ENCODE data around the gene ITGA1.
A peak's percentile ranks its signal among the peaks of the same experiment; 100 is the strongest.
"Not testable (repeated sequence)": the region's sequence is repeated elsewhere in the genome, so short reads cannot be mapped to it uniquely, and the experiment has no call there.

The ITGA1 gene

GRCh38 chr5:52906845-52907244, 119.1 kb downstream of the ITGA1 start:
- no peak for DNase-seq

DNA sequence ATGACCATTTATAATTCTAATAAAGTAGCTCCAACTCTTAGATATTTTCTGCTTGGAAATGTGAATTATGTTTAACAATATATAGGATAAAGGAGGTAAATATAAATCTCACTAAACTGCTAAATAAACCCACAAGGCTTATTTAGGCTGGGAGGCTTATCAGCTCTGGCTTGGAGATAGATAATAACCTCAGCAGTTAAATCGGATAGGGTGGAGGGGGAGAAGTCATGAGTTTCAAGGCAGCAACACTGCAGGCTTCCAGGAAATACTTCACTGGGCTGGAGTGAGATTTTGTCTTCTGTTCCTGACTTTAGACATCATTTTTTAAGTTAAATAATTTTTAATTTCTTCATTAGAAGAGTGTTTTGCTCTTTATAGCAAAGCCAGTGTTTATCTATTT, 121.5 kb downstream of the ITGA1 start:
- no peak for DNase-seq

DNA sequence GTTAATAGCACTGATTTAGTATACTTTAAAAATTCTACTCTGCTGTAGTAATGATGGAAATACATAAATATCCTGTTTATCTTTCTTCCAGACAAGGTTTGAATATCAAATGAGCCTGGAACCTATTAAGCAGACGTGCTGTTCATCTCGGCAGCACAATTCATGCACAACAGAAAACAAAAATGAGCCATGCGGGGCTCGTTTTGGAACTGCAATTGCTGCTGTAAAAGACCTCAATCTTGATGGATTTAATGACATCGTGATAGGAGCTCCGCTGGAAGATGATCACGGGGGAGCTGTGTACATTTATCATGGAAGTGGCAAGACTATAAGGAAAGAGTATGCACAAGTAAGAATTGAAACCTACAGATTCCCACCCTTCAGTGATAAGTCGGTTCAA, 122.4 kb downstream of the ITGA1 start:
- no peak for DNase-seq

GRCh38 chr5:52915176-52915875, 127.6 kb downstream of the ITGA1 start:
- DNase-seq = peak; percentile 63 to 67

DNA sequence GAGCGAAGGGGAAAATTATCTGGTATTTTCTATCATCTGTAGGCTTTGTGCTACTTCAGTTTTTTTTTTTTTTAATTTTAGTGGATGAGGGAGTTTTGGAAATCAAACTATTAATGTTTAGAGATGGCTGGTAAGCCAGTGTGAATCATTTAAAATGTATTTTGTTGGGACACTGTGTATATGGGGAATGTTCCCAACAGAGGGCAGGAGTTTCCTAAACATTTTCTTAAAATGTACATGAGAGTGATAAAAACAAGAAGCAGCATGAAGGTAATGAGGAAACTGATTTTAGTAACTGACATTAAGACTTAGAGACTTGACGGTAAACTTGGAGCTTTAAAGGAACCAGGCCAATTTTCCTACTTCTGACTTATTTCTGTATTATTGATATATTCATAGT, 133.2 kb downstream of the ITGA1 start:
- no peak for DNase-seq

GRCh38 chr5:52922384-52922783, 134.7 kb downstream of the ITGA1 start:
- no peak for DNase-seq

DNA sequence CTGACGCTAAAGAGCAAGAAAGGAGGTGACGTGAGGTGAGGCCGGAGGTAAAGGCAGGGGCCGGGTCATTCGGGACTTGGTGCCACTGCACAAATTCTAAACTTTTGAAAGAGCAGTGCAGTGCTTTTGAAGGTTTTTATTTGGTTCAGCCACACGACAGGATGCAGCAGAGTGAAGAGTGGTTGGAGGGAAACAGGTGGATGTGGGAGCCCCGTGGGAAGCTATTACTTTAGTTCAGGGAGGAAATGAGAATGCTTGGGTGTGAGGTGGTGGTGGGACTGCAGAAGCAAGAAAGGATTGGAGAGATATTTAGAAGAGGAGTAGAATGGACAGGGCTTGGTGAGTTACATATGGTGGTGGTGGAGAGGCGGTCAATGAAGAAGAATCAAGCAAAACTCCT, 136.7 kb downstream of the ITGA1 start:
- DNase-seq = no peak

- no peak for DNase-seq
Measured at GRCh38 chr5:52925001-52925400, 137.3 kb downstream of the ITGA1 start.

DNA sequence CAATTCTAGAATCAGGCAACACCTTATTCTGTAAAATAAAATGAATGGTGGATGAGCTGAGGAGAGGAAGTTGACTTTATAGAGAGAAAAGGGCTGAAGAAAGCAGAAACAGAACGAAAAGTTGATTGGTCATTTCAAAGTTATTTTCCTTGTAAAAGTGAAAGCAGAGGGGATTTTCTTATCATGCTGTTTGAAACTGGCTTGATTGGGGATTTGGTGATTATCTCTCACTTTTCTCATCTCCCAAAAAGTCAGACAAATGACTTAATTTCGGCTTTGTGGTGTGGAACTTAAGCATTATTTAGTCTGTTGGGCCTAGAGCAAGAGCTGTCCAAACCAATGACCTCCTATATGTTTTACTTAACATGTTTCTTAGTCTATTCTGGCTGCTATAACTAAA, 141.0 kb downstream of the ITGA1 start:
- DNase-seq = no peak

- no peak for DNase-seq
Measured at GRCh38 chr5:52938226-52938625, 150.5 kb downstream of the ITGA1 start.

- DNase-seq = no peak
Measured at GRCh38 chr5:52943285-52943684, 155.6 kb downstream of the ITGA1 start.

GRCh38 chr5:52943808-52944207, 156.1 kb downstream of the ITGA1 start:
- no peak for DNase-seq

DNA sequence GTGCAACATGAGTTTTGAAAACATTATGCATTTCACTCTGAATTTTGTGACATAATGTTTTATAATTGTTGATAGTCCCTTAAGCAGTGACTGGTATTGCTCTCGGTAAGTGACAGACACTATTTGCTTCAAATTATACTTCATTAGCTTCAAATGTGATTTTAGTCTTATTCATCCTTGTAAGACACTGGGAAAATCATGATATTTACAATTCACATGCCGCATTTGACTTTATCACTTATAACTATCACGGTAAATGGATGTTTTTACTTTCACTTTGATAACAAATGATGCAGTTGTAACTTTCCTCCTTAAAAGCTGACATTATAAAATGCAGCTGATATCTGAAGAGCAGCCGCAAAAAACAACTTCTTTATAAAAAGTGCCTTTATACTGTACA, 157.3 kb downstream of the ITGA1 start:
- DNase-seq = no peak

DNA sequence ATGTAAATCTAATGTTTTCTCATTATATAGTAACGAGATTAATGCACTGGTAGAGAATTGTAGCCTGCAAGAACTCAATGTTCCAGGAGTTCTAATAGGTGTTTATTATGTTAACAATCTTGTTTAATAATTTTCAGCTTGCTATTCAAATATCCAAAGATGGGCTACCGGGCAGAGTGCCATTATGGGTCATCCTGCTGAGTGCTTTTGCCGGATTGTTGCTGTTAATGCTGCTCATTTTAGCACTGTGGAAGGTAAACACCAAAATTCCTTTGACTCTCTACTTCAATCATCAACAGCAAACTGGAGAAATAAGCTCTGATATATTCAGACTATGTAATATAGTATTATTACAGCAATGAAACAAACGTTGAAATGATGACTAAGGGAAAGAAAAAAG, 159.5 kb downstream of the ITGA1 start:
- peak in 1 of 2 experiments; percentile 38 for DNase-seq

- no peak for DNase-seq
Measured at GRCh38 chr5:52947851-52948250, 160.1 kb downstream of the ITGA1 start.

DNA sequence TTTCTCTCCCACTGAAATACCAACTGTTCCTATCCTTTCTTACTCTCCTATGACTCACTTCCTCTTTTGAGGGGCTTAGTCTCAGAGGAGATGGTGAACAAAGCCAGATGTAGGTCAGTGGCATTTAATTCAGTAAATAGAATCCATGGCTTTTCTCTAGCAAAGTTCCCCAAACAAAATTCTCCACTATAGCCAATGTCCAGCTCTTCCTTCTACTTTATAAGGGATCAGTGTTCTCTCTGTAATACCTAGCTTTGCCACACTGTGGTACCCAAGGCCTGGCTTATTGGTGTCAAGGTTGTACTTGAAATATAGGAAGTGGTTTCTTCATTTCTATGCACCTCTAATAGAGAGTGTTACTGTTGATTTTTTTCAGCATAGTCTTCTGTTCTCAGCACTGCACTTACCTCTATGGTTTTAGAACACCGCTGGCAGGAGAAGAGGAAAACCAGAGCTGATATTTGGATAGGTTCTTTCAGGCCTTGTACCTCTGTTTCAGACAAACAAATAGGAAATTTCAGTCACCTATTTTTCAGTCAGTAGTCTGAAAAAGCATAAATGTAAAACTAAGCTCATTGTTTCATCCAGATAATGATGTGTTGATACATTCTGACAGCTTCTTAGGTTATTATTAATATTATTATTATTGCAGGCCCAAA, 160.8 kb downstream of the ITGA1 start:
- DNase-seq = peak; percentile 44 to 52

- DNase-seq = no peak
Measured at GRCh38 chr5:52950686-52951085, 163.0 kb downstream of the ITGA1 start.

DNA sequence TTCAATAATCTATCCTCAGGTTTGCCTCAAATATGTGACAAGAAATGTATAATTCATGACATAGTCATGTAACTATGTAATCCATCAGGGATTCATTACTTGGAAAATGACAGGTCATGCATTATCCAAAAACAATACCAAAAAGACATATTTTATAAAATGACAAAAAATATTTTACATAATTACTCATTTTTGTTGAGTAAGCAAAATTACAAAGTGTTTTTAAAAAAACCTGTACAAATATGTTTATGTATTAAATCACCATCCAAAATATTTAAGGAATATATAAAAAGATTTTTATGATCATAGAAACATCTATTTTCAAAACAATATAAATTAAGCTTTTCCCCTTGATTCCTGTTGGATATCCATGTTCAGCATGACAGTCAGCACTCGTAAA, 164.8 kb downstream of the ITGA1 start:
- no peak for DNase-seq

- no peak for DNase-seq
Measured at GRCh38 chr5:52956014-52956413, 168.3 kb downstream of the ITGA1 start.

DNA sequence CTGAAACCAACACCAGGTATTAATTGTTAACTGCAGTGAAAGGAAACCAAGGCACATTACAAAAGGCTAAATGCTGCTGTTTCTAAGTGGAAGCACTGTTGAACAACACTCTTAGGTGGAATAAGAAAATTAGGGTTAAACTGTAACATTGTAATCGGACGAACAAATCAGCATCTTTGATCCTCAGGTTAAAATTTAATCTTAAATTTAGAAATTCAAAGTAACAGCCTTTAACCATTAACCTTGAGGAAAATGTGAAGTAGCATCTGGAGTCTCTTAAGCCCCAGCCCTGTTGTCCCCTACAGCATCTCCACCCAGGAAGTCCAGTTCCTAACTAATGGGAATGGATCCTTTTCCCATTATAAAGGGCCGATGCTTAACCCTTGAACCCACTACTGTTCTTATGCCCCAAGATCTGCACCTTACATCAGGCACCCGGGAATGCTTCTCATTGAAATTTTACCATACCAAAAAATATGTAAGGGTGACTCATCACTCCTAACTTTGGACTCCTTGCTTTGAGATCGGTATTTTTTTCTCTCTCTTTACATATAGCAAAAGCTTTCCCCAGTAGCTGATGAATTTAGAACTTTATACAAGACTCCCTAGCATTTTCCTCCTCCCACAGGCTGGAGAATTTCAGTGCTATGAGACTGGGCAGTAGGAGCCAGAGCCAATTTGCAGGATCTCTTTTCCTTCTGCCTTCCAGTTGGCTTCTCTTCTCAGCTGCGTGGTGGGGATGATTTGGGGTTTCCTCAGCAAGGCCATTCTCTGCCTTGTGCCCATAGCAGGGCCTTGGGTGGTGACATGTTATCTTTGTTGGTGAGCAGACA, 169.4 kb downstream of the ITGA1 start:
- no peak for DNase-seq

DNA sequence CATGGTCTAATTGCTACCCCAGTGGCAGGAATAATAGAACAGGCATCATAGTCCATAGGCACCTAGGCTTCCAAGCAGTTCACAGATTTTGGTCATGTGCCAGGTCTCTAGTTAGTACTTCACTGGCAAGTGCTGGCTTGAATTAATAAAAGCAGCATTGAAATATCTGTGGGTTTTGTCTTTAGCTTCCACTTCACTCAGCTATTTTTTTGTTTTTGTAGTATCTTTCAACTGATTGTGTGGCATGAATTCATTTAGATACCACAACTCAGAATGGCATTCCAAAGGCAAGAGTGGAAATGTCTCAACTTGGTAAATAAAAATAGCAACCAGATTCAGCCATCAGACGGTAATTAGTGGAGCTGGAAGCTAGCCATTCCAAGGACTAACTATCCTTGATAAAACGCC, 173.6 kb downstream of the ITGA1 start:
- DNase-seq = peak in 1 of 2 experiments; percentile 18

GRCh38 chr5:52963636-52964035, 175.9 kb downstream of the ITGA1 start:
- DNase-seq = no peak

DNA sequence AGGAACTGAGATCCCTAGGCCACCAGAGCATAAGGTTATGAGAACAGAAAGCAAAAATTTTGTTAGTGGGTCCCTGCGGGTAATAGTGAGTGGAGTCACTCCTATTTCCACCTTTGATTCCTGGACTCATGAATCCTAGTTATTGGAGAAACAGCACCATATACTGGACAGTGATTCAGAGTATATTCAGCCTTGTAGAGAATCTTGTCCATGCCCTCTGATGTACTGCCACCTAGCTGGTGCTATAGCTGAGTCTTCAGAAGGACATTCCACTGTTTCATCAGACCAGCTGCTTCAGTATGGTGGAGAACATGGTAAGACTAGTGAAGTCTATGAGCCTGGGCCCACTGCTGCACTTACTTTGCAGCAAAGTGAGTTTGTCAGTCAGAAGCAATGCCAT, 176.4 kb downstream of the ITGA1 start:
- no peak for DNase-seq

GRCh38 chr5:52976157-52976556, 188.4 kb downstream of the ITGA1 start:
- DNase-seq = not testable (repeated sequence)
